GM12875 (cell line): Measurements from ENCODE around the gene HABP2.

Experiments used
- H3K4me3 ChIP-seq: one replicate; pipeline ENCODE4 v1.5.1; 2011; ENCODE audit warnings: low read depth, low read length, control low read depth
- CTCF ChIP-seq: IDR thresholded peaks from 2 replicates; pipeline ENCODE4 v1.5.1; 2011; ENCODE audit warnings: low read depth, mild to moderate bottlenecking, control low read depth, inconsistent platforms, low read length, moderate library complexity, borderline replicate concordance; ENCODE audit not compliant: insufficient read depth

The HABP2 gene

GRCh38 chr10:113555245-113555644 lies 2.4 kb downstream of the HABP2 start:
- TF ChIP-seq CTCF, result no peak
- no peak overlapping the region for H3K4me3 ChIP-seq

- no peak for TF ChIP-seq CTCF
- no peak overlapping the region for H3K4me3 ChIP-seq
These were observed 2.9 kb downstream of the HABP2 start for GRCh38 chr10:113555751-113556150.

- H3K4me3 ChIP-seq, result no peak overlapping the region
- TF ChIP-seq CTCF, result no peak
These were observed 4.6 kb downstream of the HABP2 start for GRCh38 chr10:113557424-113557862.

- TF ChIP-seq CTCF, result no peak
- H3K4me3 ChIP-seq, result no peak overlapping the region
These were observed 5.1 kb downstream of the HABP2 start for GRCh38 chr10:113557903-113558321.

GRCh38 chr10:113560071-113560470 lies 7.2 kb downstream of the HABP2 start:
- no peak for TF ChIP-seq CTCF
- no peak overlapping the region for H3K4me3 ChIP-seq

- TF ChIP-seq CTCF, result no peak
- no peak overlapping the region for H3K4me3 ChIP-seq
These were observed 8.4 kb downstream of the HABP2 start for GRCh38 chr10:113561214-113561613.

GRCh38 chr10:113562069-113562468 lies 9.2 kb downstream of the HABP2 start:
- no peak for TF ChIP-seq CTCF
- no peak overlapping the region for H3K4me3 ChIP-seq
